ENCODE measurements around the gene SH2B2.

Gene SH2B2

GRCh38 chr7:102286237-102287110, at the start of gene SH2B2:
Gene SH2B2 (plus strand): TSS chr7:102286868. CDS start chr7:102300551, 13,683 bp downstream.
- no peak for DNase-seq

DNA sequence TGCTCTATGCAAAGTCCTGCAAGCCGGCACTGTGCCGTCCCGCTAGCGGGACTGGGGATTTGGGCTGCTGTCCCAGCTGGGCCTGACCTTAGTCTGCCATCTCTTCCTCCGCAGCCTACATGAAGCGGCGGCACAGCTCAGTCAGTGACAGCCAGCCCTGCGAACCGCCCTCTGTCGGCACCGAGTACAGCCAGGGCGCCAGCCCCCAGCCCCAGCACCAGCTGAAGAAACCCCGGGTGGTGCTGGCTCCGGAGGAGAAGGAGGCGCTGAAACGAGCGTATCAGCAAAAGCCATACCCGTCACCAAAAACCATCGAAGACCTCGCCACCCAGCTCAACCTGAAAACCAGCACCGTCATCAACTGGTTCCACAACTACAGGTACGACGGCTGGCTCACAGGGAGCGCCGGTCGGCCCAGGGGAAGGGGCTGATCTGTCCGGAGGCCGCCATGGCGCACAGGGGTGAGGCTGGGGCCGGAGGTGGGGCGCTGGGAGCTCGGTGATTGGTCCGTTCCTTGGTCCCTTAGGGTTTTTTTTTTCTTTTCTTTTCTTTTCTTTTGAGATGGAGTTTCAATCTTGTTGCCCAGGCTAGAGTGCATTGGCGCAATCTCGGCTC, 47.4 kb upstream of the SH2B2 start:
- DNase-seq, result no peak

GRCh38 chr7:102241431-102241830, 45.2 kb upstream of the SH2B2 start:
- DNase-seq, result no peak

- DNase-seq, result no peak
These were observed 42.1 kb upstream of the SH2B2 start for GRCh38 chr7:102244601-102245000.

- no peak for DNase-seq
These were observed 38.6 kb upstream of the SH2B2 start for GRCh38 chr7:102248081-102248455.

- no peak for DNase-seq
These were observed 37.9 kb upstream of the SH2B2 start for GRCh38 chr7:102248456-102249395.

GRCh38 chr7:102251531-102252365, 34.9 kb upstream of the SH2B2 start:
- no peak for DNase-seq

GRCh38 chr7:102252366-102252982, 34.2 kb upstream of the SH2B2 start:
- no peak for DNase-seq

GRCh38 chr7:102253066-102253972, 33.3 kb upstream of the SH2B2 start:
- no peak for DNase-seq

DNA sequence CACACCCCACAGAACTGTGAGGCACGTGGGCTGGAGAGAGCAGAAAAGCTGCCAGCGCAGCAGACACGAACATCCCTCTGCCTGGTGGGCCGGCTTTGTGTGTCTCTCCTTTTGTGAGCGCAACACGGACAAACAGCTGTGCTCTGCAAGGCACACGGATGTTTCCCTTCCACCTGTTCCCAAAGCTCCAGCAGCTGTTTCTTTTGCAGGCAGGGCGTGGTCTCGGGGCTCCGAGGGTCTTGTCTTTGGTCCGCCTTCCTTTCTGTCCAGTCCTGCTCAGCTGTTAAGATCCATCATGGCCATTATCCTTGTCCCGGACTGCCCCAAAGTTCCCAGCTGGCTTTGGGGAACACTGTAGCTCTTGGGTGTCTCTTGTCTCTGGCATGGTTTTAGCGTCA, 32.7 kb upstream of the SH2B2 start:
- DNase-seq, result no peak

GRCh38 chr7:102254521-102254920, 32.1 kb upstream of the SH2B2 start:
- no peak for DNase-seq

GRCh38 chr7:102255501-102255900, 31.2 kb upstream of the SH2B2 start:
- DNase-seq, result no peak

GRCh38 chr7:102255916-102256315, 30.8 kb upstream of the SH2B2 start:
- DNase-seq, result no peak

DNA sequence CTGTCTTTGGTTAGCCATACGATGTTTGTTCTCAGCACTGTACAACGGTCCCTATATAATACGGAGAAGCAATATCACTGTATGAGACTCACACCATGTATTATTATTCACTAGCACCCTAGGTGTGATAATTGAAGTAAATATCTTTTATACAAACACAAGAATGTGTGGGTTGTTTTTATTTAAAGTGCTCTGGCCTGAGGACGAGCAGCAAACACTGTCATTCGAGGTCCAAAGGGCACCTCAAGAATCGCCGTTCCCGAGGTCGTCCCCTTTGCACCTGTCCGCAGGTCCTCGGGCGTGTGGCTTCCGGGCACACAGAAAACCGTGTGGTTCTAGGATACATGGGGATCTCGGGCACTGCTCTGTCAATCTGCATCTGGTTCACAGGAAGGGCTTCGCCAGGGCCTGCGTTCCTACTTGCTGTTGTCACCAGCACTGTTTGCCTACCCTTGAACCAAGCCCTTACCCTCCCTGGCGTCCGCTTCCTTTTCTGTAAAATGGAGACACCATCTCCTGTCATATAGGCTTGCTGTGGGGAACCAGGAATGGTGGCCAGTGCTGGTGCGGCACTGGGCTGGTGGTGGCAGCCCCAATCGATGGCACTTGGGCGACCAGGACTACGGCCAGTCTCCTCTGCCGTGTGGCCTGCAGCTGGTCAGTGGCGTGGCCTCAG, 28.5 kb upstream of the SH2B2 start:
- no peak for DNase-seq

- DNase-seq, result no peak
These were observed 27.9 kb upstream of the SH2B2 start for GRCh38 chr7:102258749-102259107.

DNA sequence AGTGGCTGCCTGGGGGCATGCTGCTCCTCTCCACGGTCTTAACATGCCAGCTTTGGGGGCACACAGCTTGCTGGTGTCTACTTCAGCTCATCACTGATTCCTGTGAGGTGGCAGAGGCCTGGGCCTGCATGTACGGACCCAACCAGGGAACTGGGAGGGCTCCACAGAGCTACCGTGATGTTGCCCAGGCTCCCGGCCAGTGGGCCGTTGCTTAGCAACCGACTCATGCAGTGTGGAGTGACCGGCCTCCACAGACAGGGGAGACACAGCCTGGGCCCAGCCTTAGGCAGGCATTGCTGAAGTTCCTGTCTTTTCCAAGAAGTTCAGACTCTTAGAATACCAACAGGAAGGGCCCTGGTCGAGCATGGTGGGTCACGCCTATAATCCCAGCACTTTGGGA, 25.8 kb upstream of the SH2B2 start:
- no peak for DNase-seq

DNA sequence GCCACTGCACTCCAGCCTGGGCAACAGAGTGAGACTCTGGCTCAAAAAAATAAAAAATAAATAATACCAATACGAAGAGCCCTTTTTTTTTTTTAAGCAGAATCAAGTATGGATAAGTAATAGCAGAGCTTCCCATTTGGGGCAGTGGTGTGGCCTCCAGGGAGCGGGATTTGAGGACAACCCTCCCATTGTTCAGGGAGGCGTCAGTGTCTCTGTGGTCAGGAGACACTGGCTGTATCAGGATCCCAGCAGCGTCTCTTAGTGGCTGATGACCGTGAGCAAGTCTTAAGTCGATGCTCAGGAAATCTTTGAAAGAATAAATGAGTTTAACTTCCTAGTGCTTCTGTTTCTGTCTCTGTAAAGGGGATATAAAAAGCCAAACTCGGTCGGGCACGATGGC, 25.2 kb upstream of the SH2B2 start:
- no peak for DNase-seq

DNA sequence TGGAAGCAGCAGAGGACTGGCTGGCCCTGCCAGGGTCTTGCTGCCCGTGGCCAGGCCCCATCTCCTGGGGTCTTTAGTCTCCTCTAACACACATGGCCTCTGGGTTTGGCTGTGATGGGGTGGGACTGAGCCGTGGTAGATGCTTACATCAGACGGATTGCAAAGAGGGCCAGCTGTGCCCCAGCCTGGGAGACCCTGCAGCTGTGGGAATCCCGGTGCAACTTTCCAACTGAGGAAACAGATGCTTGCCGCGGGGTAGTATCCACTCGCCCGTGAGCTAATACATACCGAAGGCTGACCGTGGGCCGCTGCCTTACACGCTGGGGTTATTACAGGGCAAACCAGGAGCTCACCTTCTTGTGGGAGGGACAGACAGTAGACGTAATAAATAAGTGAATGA, 24.1 kb upstream of the SH2B2 start:
- DNase-seq, result no peak

DNA sequence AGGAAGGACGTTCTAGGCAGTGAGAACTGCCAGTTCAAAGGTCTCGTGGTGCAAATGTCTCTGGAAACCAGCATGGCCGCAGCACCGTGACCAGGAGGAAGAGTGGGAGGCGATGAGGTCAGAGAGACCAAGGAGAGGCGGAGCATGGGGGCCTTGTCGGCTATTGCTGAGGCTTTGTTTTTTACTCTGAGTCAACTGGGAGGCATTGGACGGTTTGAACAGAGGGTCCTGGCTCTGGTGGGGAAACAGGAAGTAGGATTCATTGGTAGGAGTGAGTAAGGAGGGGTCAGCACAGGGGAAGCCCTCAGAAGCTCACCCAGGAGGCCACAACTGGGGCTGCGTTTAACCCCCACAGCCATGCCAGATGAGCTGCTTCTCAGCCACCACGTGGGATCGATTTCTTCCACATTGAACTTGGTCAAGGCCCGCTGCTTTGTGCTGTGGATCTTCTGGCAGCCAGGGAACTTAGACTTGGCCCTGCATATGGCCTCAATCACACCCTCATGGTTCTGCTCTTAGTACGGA, 22.2 kb upstream of the SH2B2 start:
- no peak for DNase-seq

DNA sequence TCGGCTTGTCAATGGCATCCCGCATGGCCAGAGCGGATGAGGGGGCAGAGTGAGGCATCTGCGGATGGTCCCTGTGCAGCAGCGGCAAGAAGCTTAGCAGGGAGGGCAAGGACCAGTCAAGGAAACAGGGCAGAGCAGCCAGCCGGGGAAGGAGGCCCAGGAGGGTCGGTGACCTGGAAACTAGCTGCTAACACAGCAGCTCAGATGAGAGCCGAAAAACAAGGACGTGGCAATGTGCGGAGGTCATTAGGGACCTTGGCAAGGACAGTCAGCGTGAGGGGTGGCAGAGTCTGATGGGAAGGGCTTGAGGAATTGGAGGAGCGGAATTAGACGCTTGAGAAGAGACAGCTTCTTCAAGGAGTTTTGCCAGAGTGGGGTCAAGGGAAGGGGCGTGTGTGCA, 20.1 kb upstream of the SH2B2 start:
- no peak for DNase-seq

Data from KG1 (cell line).